Measurements from ENCODE around the gene FCRL5.
"Not testable (repeated sequence)": the region's sequence is repeated elsewhere in the genome, so short reads cannot be mapped to it uniquely, and the experiment has no call there.

Gene FCRL5

DNA sequence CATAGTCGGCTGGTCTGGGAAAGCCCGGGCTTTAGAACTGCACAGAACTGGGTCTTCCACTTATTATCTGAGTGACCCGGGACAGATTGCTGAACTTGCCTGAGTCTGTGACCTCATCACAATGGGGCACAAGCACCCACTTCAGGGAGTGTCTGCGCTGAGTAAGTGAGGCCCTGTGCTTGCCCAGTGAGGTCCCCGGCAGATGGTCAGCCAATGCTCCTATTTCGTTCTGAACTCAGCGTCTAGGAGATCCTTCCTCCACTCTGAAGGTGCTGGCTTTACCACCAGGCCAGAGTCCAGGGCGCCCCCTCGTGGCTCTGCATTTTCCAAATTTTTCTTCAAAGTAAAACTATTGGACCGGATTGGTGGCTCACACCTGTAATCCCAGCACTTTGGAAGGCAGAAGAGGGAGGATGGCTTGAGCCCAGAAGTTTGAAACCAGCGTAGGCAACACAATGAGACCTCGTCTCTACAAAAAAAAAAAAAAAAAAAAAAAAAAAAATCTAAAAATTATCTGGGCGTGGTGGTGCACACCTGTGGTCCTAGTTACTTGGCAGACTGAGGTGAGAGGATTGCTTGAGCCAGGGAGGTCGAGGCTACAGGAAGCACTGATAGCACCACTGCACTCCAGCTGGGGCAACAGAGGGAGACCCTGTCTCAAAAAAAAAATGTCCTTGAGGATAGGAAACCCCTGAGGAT is 61.7 kb downstream of the FCRL5 start:
- H3K4me1 ChIP-seq (ENCODE audit: insufficient read depth, poor library complexity, severe bottlenecking): no peaks in the 10 kb centered on the region
- H3K27me3 ChIP-seq (ENCODE audit: insufficient read depth, poor library complexity, severe bottlenecking): peaks cover 3% of the 10 kb centered on the region
- no peak overlapping the region for H3K27ac ChIP-seq (ENCODE audit: poor library complexity, severe bottlenecking)
- H3K9me3 ChIP-seq (ENCODE audit: severe bottlenecking): no peaks in the 10 kb centered on the region
- TF ChIP-seq, protein P1, sequence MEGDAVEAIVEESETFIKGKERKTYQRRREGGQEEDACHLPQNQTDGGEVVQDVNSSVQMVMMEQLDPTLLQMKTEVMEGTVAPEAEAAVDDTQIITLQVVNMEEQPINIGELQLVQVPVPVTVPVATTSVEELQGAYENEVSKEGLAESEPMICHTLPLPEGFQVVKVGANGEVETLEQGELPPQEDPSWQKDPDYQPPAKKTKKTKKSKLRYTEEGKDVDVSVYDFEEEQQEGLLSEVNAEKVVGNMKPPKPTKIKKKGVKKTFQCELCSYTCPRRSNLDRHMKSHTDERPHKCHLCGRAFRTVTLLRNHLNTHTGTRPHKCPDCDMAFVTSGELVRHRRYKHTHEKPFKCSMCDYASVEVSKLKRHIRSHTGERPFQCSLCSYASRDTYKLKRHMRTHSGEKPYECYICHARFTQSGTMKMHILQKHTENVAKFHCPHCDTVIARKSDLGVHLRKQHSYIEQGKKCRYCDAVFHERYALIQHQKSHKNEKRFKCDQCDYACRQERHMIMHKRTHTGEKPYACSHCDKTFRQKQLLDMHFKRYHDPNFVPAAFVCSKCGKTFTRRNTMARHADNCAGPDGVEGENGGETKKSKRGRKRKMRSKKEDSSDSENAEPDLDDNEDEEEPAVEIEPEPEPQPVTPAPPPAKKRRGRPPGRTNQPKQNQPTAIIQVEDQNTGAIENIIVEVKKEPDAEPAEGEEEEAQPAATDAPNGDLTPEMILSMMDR (IDR thresholded peaks at IDR 0.05; ENCODE audit: poor library complexity, severe bottlenecking): peak; percentile 58
- DNase-seq (ENCODE audit: low spot score): no peak
- no peaks in the 10 kb centered on the region for H3K36me3 ChIP-seq (ENCODE audit: low read depth)
- ATAC-seq (ENCODE audit: low read depth): peak; percentile 54
- H3K4me3 ChIP-seq (ENCODE audit: severe bottlenecking): no peak overlapping the region

DNA sequence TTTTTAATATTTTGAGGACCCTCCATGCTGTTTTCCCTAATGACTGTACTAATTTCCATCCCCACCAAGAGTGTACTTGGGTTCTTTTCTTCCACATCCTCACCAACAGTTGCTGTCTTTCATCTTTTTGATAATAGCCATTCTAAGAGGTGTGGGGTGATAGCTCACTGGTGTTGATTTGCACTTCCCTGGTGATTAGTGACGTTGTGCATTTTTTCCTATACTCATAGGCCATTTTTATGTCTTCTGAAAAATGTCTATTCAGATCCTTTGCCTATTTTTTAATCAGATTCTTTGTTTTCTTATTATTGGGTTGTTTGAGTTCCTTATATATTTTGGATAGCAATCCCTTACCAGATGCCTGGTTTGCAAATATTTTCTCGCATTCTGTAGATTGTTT is 64.2 kb downstream of the FCRL5 start:
- TF ChIP-seq, protein P1 (IDR thresholded peaks at IDR 0.05; ENCODE audit: poor library complexity, severe bottlenecking): no peak
- DNase-seq (ENCODE audit: low spot score) (no peak), ATAC-seq (ENCODE audit: low read depth) (no peak)
- Histone ChIP-seq H3K36me3 (ENCODE audit: low read depth) (no peaks in the 10 kb centered on the region), H3K9me3 (ENCODE audit: severe bottlenecking) (no peaks in the 10 kb centered on the region), H3K4me3 (ENCODE audit: severe bottlenecking) (no peak overlapping the region), H3K4me1 (ENCODE audit: insufficient read depth, poor library complexity, severe bottlenecking) (no peaks in the 10 kb centered on the region), H3K27ac (ENCODE audit: poor library complexity, severe bottlenecking) (no peak overlapping the region), H3K27me3 (ENCODE audit: insufficient read depth, poor library complexity, severe bottlenecking) (no peaks in the 10 kb centered on the region)

DNA sequence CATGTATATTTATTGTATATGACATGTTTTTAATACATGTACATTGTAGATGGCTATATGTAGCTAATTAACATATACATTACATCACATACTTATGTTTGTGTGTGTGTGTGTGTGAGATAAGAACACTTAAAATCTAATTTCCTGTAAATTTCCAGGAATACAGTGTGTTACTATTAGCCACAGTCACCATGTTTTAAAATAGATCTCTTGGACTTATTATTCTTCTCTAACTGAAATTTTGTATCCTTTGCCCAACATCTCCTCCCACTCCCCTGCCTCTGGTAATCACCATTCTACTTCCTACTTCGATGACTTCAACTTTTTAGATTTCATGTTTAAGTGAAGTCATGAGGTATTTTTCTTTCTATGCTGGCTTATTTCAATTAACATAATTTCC is 64.8 kb downstream of the FCRL5 start:
- Histone ChIP-seq H3K4me3 (ENCODE audit: severe bottlenecking) (no peak overlapping the region), H3K4me1 (ENCODE audit: insufficient read depth, poor library complexity, severe bottlenecking) (no peaks in the 10 kb centered on the region), H3K27ac (ENCODE audit: poor library complexity, severe bottlenecking) (no peak overlapping the region), H3K27me3 (ENCODE audit: insufficient read depth, poor library complexity, severe bottlenecking) (no peaks in the 10 kb centered on the region), H3K9me3 (ENCODE audit: severe bottlenecking) (no peaks in the 10 kb centered on the region), H3K36me3 (ENCODE audit: low read depth) (no peaks in the 10 kb centered on the region)
- DNase-seq (ENCODE audit: low spot score): no peak
- TF ChIP-seq, protein P1 (IDR thresholded peaks at IDR 0.05; ENCODE audit: poor library complexity, severe bottlenecking): no peak
- no peak for ATAC-seq (ENCODE audit: low read depth)

DNA sequence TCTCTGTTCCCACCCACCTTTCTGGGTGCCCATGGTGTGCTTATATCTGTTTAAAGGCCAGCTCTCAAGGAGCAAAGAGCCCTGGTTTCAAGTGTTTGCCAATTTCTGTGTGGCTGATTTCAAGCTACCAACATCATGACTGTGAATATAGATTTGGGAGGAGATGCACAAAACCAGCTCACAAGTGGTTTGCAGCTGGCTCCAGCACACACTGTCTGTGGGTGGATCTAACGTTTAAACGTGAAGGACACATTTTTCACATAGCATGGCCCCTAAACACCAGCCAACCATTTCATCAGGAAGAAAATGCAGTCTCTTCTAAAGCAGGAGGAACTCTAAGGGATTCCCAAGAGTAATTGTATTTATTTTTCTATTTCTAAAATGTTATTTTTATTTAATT is 65.2 kb downstream of the FCRL5 start:
- ATAC-seq (ENCODE audit: low read depth) (no peak), DNase-seq (ENCODE audit: low spot score) (no peak)
- no peaks in the 10 kb centered on the region for H3K27me3 ChIP-seq (ENCODE audit: insufficient read depth, poor library complexity, severe bottlenecking)
- no peaks in the 10 kb centered on the region for H3K9me3 ChIP-seq (ENCODE audit: severe bottlenecking)
- TF ChIP-seq, protein P1 (IDR thresholded peaks at IDR 0.05; ENCODE audit: poor library complexity, severe bottlenecking): no peak
- no peaks in the 10 kb centered on the region for H3K4me1 ChIP-seq (ENCODE audit: insufficient read depth, poor library complexity, severe bottlenecking)
- H3K4me3 ChIP-seq (ENCODE audit: severe bottlenecking): no peak overlapping the region
- no peaks in the 10 kb centered on the region for H3K36me3 ChIP-seq (ENCODE audit: low read depth)
- H3K27ac ChIP-seq (ENCODE audit: poor library complexity, severe bottlenecking): no peak overlapping the region

DNA sequence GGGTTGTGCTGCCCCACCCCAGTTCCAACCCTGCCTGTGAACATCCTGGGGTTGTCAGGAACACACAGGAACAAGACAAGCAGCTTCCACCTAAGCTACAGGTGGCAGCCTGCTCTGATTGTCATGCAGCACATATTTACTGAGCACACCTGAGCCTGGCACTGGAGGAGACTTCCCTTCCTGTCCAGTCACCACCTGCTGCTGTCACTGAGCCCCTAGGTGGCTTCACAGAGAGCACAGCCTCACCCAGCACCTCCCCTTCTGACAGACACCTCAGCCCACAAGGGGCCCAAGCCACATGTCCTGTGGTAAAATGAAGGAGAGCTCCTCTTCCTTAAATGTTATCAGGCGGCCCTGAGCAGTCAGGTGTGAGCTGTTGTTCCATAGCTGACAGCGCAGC is 65.9 kb downstream of the FCRL5 start:
- ATAC-seq (ENCODE audit: low read depth): 0 out of 3 replicates have a peak, but pooled peaks have one; percentile 17
- not testable (repeated sequence) for H3K9me3 ChIP-seq (ENCODE audit: severe bottlenecking); H3K36me3 ChIP-seq (ENCODE audit: low read depth); H3K27ac ChIP-seq (ENCODE audit: poor library complexity, severe bottlenecking); DNase-seq (ENCODE audit: low spot score); H3K4me3 ChIP-seq (ENCODE audit: severe bottlenecking); H3K27me3 ChIP-seq (ENCODE audit: insufficient read depth, poor library complexity, severe bottlenecking); H3K4me1 ChIP-seq (ENCODE audit: insufficient read depth, poor library complexity, severe bottlenecking)

Data from RWPE2 (cell line).